ENCODE measurements around the gene GPD2.

DNA sequence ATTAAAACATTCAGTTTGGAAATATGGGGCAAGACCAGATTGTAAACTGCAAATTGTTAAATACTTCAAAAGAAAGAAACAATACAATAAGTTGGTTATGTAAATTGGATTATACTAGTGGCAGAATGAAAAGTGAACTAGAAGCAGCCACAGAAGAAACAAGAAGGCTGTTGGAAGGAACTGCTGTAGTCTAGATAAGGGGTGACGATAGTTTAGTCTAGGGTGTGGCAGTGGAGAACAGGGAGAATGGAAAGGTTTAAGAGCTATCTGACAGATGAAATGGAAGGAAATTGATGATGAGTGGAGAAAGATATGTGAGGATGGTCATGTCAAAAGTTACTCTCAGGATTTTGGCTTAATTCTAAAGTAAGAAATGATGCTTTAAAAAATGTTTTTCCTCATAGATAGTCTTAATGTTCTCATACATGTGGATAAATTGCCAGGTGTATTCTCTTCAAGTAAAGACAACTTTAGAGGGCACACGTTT is 179.7 kb downstream of the GPD2 start:
- TF ChIP-seq CTCF (IDR thresholded peaks at IDR 0.05) (no peak), POLR2A (IDR thresholded peaks at IDR 0.05) (no peak)

All from heart left ventricle (tissue), 13 donors.